ENCODE results near the gene PARL.
"Not testable (repeated sequence)": the region's sequence is repeated elsewhere in the genome, so short reads cannot be mapped to it uniquely, and the experiment has no call there.

GRCh38 chr3:183784503-183784902 is 100.2 kb downstream of the PARL start:
- TF ChIP-seq, protein P1, sequence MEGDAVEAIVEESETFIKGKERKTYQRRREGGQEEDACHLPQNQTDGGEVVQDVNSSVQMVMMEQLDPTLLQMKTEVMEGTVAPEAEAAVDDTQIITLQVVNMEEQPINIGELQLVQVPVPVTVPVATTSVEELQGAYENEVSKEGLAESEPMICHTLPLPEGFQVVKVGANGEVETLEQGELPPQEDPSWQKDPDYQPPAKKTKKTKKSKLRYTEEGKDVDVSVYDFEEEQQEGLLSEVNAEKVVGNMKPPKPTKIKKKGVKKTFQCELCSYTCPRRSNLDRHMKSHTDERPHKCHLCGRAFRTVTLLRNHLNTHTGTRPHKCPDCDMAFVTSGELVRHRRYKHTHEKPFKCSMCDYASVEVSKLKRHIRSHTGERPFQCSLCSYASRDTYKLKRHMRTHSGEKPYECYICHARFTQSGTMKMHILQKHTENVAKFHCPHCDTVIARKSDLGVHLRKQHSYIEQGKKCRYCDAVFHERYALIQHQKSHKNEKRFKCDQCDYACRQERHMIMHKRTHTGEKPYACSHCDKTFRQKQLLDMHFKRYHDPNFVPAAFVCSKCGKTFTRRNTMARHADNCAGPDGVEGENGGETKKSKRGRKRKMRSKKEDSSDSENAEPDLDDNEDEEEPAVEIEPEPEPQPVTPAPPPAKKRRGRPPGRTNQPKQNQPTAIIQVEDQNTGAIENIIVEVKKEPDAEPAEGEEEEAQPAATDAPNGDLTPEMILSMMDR (IDR thresholded peaks at IDR 0.05 in 2 of 3, conservative IDR thresholded peaks at IDR 0.05 in 1 of 3; ENCODE audit: borderline replicate concordance in 1 of 3, insufficient read depth in 1 of 3, low read depth in 2 of 3, low read length in 2 of 3) = not testable (repeated sequence)
- TF ChIP-seq SRF (IDR thresholded peaks at IDR 0.05; ENCODE audit: low read depth); POLR2A (IDR thresholded peaks at IDR 0.05; ENCODE audit: borderline replicate concordance, extremely low read depth, insufficient read depth, insufficient read length); JUND (IDR thresholded peaks at IDR 0.05); RAD21 (IDR thresholded peaks at IDR 0.05; ENCODE audit: low read depth); ZBTB33 (IDR thresholded peaks at IDR 0.05; ENCODE audit: extremely low read depth, insufficient replicate concordance, low read length): not testable (repeated sequence)

Measured in HCT116 (cell line).